Sigmoid colon (tissue), 4 donors: ENCODE measurements around the gene PRR18.

ENCODE experiments used
- POLR2A ChIP-seq, 2 donors: fragments of 450-650 bp; IDR thresholded peaks; one replicate each; pipeline ENCODE4 v1.6.1; 2016; ENCODE audit warnings: antibody characterized with exemption in 2 of 2, mild to moderate bottlenecking in 2 of 2, moderate library complexity in 2 of 2
- POLR2AphosphoS5 ChIP-seq, 4 donors: sonication (generic); formaldehyde crosslinking; IDR thresholded peaks; one replicate each; pipeline ENCODE4 v1.6.1; 2017; ENCODE audit warnings: antibody characterized with exemption in 4 of 4
- TF ChIP-seq, protein P1 (sequence below), 4 experiments: fragments of 450-650 bp in 3 of 4; fragments of 200-600 bp in 1 of 4; IDR thresholded peaks; one replicate each; pipeline ENCODE4 v1.5.1; 2016 to 2019; ENCODE audit warnings: antibody characterized with exemption in 4 of 4, mild to moderate bottlenecking in 3 of 4, moderate library complexity in 2 of 4

DNA sequence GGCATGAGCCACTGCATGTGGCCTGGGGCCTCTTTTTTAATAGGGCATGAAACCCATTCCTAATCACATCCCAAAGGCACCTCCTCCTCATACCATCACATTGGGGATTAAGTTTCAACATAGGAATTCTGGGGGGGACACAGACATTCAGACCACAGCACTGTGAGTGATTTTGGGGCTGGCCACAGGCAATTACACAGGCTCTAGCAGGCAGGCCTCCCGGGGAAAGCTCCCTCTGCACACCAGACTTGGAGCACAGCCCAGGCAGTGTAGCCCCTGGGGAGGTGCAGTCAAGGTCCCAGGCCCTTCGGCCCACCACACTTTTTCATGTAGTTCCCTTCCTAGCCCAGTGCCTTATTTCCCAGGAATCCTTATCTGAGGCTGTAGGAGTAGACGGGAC is 28.7 kb upstream of the PRR18 start:
- no peak for TF ChIP-seq POLR2AphosphoS5 (IDR thresholded peaks at IDR 0.05)
- TF ChIP-seq, protein P1, sequence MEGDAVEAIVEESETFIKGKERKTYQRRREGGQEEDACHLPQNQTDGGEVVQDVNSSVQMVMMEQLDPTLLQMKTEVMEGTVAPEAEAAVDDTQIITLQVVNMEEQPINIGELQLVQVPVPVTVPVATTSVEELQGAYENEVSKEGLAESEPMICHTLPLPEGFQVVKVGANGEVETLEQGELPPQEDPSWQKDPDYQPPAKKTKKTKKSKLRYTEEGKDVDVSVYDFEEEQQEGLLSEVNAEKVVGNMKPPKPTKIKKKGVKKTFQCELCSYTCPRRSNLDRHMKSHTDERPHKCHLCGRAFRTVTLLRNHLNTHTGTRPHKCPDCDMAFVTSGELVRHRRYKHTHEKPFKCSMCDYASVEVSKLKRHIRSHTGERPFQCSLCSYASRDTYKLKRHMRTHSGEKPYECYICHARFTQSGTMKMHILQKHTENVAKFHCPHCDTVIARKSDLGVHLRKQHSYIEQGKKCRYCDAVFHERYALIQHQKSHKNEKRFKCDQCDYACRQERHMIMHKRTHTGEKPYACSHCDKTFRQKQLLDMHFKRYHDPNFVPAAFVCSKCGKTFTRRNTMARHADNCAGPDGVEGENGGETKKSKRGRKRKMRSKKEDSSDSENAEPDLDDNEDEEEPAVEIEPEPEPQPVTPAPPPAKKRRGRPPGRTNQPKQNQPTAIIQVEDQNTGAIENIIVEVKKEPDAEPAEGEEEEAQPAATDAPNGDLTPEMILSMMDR (IDR thresholded peaks at IDR 0.05), result no peak
- no peak for TF ChIP-seq POLR2A (IDR thresholded peaks at IDR 0.05)
